Activated naive CD4-positive, alpha-beta T cell treated with anti-CD3 and anti-CD28 coated beads, Interleukin-2, amount 10 ng/mL, durations not matched to agents 5 hours and 36 hours (primary cell): Measurements from ENCODE around the gene ESRRG. TPM values are rescaled to one million over a fixed set of nuclear protein-coding genes. Genes with fewer than 3 reads are reported as not detected.

Source experiments
- total RNA-seq, 2 experiments: library from RNA; stranded (reverse); gene quantifications; one replicate each; pipeline ENCODE4 v1.2.3, GENCODE V29; 2021

The ESRRG gene
- total RNA-seq, result not detected

GRCh38 chr1:216723274-216723780 lies at the start of gene ESRRG:
ESRRG (minus strand) TSS chr1:216723429; CDS start chr1:216723299, 130 bp downstream.

